MG63 (cell line): ENCODE data around the gene PTPRN2. TPM values are rescaled to one million over a fixed set of nuclear protein-coding genes. Genes with fewer than 3 reads are reported as not detected.

ENCODE experiments used
- DNase-seq: peaks from one replicate; pipeline ENCODE4 v3.0.0-alpha.2; 2020
- H3K27me3 ChIP-seq: fragments of 250-450 bp; sonication (Bioruptor Pico); 2 replicates; pipeline ENCODE4 v1.5.1; 2020; ENCODE audit warnings: mild to moderate bottlenecking, moderate library complexity
- H3K36me3 ChIP-seq: fragments of 250-450 bp; sonication (Bioruptor Pico); 2 replicates; pipeline ENCODE4 v1.5.1; 2020; ENCODE audit warnings: mild to moderate bottlenecking, moderate library complexity
- H3K4me3 ChIP-seq: fragments of 250-450 bp; sonication (Bioruptor Pico); 2 replicates; pipeline ENCODE4 v1.5.1; 2020; ENCODE audit warnings: mild to moderate bottlenecking, moderate library complexity
- H3K9me3 ChIP-seq: fragments of 250-450 bp; sonication (Bioruptor Pico); 2 replicates; pipeline ENCODE4 v1.5.1; 2020; ENCODE audit warnings: mild to moderate bottlenecking, moderate library complexity
- total RNA-seq: library from RNA; depleted of rRNA; stranded (reverse); fragments of >200 nt; shearing (Covaris generic); gene quantifications from 2 replicates; pipeline ENCODE4 v1.2.3, GENCODE V29; 2014; ENCODE audit warnings: low replicate concordance

The PTPRN2 gene
- total RNA-seq, 1 experiment from 2014 or later, result 0.16 TPM

DNA sequence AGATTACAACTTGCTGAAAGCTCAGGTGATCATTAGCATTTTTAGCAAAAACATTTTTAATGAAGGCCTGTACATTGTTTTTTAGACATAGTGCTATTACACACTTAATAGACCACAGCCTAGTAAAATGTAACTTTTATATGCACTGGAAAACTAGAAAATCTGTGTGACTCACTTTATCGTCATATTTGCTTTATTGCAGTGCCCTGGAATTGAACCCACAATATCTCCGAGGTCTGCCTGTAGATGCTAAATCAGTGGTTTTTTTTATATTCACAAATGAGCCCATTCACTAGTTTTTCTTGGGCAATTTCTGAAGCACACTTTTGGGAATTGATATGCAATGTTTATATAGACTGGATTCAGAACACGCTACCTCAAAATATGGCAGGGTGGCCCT, 105.1 kb downstream of the PTPRN2 start:
- no peaks in the 10 kb centered on the region for H3K9me3 ChIP-seq
- no peaks in the 10 kb centered on the region for H3K36me3 ChIP-seq
- DNase-seq, result no peak
- no peaks in the 10 kb centered on the region for H3K27me3 ChIP-seq
- no peak overlapping the region for H3K4me3 ChIP-seq

DNA sequence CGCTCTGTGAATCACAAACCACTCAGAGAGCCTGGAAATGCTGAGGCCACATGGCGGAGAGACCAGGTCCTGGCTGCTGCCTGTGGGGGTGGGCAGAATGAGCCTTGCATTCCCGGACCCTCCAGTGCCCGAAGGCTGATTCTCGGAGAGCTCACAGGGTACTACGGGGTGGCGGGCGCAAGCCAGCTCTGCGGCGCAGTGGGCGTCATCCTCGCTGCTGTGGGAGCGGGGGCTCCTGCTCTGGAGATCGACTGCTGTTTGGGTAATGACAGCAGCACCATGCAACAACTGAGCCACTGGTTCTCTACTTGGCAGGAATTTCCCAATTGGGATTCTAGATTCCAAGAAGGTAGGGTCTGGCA, 108.0 kb downstream of the PTPRN2 start:
- DNase-seq, result no peak
- Histone ChIP-seq H3K36me3 (no peaks in the 10 kb centered on the region), H3K9me3 (no peaks in the 10 kb centered on the region), H3K27me3 (no peaks in the 10 kb centered on the region), H3K4me3 (no peak overlapping the region)

DNA sequence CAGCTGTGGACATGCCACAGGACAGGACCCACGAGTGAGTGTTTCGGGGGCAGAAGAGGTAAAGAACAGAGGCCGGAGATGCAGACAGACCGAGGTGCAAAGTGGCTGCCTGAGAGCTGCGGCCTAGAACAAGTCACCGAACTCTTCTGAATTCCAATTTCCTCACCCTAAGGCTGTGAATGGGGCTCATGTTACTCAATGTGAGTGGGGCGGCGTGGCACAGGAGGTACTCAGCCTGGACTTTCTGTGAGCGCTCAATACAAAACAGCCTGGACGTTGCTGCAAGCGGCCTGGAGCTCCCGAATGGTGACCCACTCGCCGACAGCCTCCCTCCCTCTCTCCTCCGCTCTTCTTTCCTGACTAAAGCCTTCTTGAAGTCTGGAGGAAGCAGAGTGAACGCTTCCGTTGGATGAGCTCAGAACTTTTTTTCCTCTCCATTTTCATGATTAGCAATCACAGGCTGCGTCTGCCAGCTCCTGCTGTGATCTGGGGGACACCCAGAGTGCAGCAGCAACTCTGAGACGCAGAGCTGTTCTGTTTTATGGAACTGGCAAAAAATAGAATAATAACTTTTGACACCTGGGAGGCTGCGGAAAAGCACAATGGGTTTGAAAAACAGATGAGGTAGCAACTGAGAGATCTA, 108.5 kb downstream of the PTPRN2 start:
- DNase-seq, result no peak
- no peaks in the 10 kb centered on the region for H3K27me3 ChIP-seq
- no peaks in the 10 kb centered on the region for H3K36me3 ChIP-seq
- H3K9me3 ChIP-seq, result no peaks in the 10 kb centered on the region
- H3K4me3 ChIP-seq, result no peak overlapping the region

DNA sequence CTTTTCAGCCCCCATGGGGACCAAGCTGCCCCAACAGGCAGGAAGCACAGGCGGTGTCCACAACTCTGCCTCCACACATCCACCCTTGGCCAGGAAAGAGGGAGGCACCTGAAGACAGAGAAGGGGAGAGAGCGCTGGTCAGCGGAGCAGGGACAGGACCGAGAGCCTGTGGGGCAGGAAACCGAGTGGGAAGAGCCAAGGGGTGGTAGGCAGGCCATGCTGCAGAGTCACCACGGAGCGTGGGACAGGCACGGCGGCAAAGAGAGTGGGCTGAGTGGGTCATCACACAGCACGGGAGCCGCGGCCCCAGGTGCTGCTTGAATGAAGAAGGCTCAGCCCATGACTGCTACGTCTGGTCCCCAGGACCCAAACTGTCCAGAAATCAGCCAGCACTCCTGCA, 109.8 kb downstream of the PTPRN2 start:
- Histone ChIP-seq H3K9me3 (no peaks in the 10 kb centered on the region), H3K4me3 (no peak overlapping the region), H3K36me3 (no peaks in the 10 kb centered on the region), H3K27me3 (no peaks in the 10 kb centered on the region)
- DNase-seq, result no peak

- Histone ChIP-seq H3K9me3 (no peaks in the 10 kb centered on the region), H3K27me3 (no peaks in the 10 kb centered on the region), H3K36me3 (no peaks in the 10 kb centered on the region), H3K4me3 (no peak overlapping the region)
- no peak for DNase-seq
Observed at GRCh38 chr7:158476331-158476932, 111.2 kb downstream of the PTPRN2 start.

DNA sequence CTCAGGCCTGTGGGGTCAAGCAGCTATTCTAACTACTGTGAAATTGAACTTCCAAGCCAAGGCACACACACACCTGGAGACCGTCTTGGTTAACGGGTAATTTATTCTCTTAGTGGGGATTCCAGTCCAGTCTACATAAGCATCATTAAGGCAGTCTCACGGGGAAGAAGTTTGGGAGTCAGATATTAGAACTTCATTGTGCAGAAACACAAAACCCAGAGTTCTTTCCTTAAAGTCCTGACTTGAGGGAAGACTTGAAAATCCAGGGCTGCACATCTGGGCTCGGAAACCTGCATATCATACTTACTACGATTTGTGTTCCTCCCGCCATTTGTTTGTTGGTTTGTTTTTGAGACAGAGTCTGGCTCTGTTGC, 112.0 kb downstream of the PTPRN2 start:
- DNase-seq, result no peak
- Histone ChIP-seq H3K9me3 (no peaks in the 10 kb centered on the region), H3K27me3 (no peaks in the 10 kb centered on the region), H3K4me3 (no peak overlapping the region), H3K36me3 (no peaks in the 10 kb centered on the region)

DNA sequence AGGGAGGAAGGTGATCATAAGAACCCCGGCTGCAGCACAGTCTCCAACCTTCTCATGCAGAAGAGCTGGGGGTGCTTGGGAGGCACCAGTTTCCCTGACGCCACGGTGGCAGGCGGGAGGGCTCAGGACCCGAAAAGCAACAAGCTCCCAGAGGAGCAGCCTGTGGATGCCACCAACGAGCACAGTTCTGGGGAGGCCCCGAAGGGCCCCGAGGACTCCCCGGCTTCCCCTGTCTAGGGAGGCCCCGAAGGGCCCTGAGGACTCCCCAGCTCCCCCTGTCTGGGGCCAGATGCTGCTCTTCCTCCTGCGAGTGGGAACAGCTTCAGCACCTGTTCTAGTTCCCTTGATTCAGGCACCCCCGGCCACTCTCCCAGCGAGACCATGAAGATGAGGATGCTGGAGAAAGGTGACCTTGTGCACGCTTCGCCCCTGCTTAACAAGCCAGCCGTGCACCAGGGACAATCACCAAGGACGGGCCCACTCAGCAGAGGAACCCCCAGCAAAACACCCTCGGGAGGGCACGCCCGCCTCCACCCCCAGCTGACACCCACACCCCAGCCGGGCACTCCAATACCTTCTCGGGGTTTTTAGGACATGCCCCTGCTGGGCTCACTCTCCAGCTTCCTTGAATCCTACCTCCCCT, 112.5 kb downstream of the PTPRN2 start:
- no peaks in the 10 kb centered on the region for H3K36me3 ChIP-seq
- no peak overlapping the region for H3K4me3 ChIP-seq
- no peaks in the 10 kb centered on the region for H3K27me3 ChIP-seq
- H3K9me3 ChIP-seq, result no peaks in the 10 kb centered on the region
- DNase-seq, result no peak

DNA sequence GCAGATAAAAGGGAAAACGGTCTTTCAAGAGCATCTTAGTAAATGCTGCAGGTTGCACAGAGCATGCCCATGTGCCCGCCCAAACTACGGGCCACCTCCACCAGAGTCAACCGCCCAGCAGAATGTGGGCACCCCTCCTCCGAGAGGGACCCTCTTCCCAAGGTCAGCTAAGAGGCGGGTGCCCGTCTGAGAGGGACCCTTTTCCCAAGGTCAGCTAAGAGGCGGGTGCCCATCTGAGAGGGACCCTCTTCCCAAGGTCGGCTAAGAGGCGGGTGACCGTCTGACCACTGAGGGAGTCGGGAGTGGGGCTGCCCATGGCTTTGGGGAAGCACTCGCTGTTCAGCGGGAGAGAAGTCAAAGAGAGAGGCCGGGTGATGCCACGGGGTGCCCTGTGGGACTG, 113.1 kb downstream of the PTPRN2 start:
- Histone ChIP-seq H3K4me3 (no peak overlapping the region), H3K36me3 (no peaks in the 10 kb centered on the region), H3K27me3 (no peaks in the 10 kb centered on the region), H3K9me3 (no peaks in the 10 kb centered on the region)
- DNase-seq, result no peak

DNA sequence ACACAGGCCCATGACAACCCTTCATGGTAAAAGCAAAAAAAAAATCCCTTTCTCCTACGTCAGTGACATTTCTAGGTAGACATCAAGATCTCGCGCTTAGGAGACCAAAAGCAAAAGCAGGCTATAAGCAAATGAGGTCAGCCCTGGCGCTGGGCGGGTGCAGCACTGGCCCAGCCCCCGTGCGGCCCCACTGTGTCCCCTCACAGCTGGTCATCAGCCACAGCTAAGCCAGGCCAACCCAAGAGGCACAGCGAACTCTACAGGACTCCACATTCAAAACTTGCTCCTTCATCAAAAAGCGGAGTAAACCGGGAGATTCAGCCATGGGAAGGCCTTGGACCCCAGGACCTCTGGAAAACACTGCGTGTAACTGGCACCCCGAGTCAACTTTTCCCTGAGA, 113.7 kb downstream of the PTPRN2 start:
- H3K27me3 ChIP-seq, result no peaks in the 10 kb centered on the region
- no peaks in the 10 kb centered on the region for H3K9me3 ChIP-seq
- no peak overlapping the region for H3K4me3 ChIP-seq
- H3K36me3 ChIP-seq, result no peaks in the 10 kb centered on the region
- DNase-seq, result no peak

GRCh38 chr7:158473221-158473620, 114.4 kb downstream of the PTPRN2 start:
- Histone ChIP-seq H3K9me3 (no peaks in the 10 kb centered on the region), H3K27me3 (no peaks in the 10 kb centered on the region), H3K36me3 (no peaks in the 10 kb centered on the region), H3K4me3 (no peak overlapping the region)
- DNase-seq, result no peak

DNA sequence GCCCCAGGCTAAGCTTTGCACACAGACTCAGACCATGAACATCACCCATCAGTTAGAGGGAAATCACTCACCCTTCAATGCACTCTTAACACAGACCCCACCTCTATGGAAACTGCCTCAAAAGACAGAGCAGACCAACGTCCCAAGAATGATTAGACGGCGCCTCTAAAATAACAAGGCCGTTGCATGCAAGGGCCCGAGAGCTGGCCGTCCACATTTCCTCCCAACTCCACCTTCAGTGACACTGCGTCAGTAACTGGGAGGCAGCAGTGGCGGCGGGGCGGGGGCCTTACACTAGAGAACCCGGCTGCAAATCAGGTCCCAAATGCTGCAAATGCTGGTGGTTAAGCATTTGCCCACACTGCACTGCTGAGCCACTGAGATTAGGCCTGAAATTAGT, 115.0 kb downstream of the PTPRN2 start:
- no peak for DNase-seq
- Histone ChIP-seq H3K36me3 (no peaks in the 10 kb centered on the region), H3K27me3 (no peaks in the 10 kb centered on the region), H3K9me3 (no peaks in the 10 kb centered on the region), H3K4me3 (no peak overlapping the region)

GRCh38 chr7:158471716-158472115, 115.9 kb downstream of the PTPRN2 start:
- Histone ChIP-seq H3K4me3 (no peak overlapping the region), H3K9me3 (no peaks in the 10 kb centered on the region), H3K27me3 (no peaks in the 10 kb centered on the region), H3K36me3 (no peaks in the 10 kb centered on the region)
- no peak for DNase-seq

DNA sequence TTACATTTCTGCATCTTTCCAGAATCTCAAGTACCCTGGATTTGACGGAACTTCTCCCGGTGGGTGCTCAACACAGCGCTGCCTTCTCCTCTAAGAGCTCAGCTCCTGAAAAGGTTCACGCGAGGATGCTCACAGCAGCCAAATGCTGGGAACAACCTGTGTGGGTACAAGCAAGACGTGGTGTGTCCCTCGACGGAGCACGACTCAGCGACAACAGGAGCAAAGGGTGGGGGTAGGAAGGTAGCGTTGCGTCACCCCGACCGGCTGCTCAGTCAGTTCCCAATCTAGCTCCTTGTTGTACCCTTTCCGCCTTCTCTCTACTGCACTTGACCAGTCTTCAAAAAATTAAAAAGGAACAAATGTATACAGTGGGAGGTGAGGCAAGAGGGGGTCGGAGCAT, 117.3 kb downstream of the PTPRN2 start:
- Histone ChIP-seq H3K9me3 (no peaks in the 10 kb centered on the region), H3K4me3 (no peak overlapping the region), H3K27me3 (no peaks in the 10 kb centered on the region), H3K36me3 (no peaks in the 10 kb centered on the region)
- DNase-seq, result no peak

- H3K36me3 ChIP-seq, result no peaks in the 10 kb centered on the region
- H3K4me3 ChIP-seq, result no peak overlapping the region
- DNase-seq, result no peak
- H3K9me3 ChIP-seq, result no peaks in the 10 kb centered on the region
- H3K27me3 ChIP-seq, result no peaks in the 10 kb centered on the region
Observed at GRCh38 chr7:158469396-158470051, 118.1 kb downstream of the PTPRN2 start.

- no peaks in the 10 kb centered on the region for H3K9me3 ChIP-seq
- H3K4me3 ChIP-seq, result no peak overlapping the region
- no peak for DNase-seq
- H3K27me3 ChIP-seq, result no peaks in the 10 kb centered on the region
- H3K36me3 ChIP-seq, result no peaks in the 10 kb centered on the region
Observed at GRCh38 chr7:158468700-158469296, 118.8 kb downstream of the PTPRN2 start.

DNA sequence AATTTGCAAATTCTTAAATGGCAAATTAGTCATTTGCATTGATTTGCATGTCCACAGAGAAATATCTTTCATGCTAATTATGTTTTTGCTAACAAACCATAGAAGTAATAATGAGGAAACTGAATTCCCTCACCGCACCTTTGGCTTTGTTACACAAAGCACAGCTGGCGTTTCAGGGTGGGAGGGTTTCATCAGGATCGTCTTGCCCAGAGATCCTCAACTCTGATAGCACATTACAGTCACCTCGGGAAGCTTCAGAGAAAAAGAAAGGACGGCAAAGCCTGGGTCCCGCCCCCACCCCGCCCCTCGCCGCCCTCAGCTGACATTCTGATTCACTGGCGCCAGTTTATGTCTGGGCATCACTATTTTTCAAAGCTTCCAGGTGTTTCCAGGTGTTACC, 119.4 kb downstream of the PTPRN2 start:
- no peaks in the 10 kb centered on the region for H3K27me3 ChIP-seq
- H3K36me3 ChIP-seq, result no peaks in the 10 kb centered on the region
- no peaks in the 10 kb centered on the region for H3K9me3 ChIP-seq
- no peak overlapping the region for H3K4me3 ChIP-seq
- DNase-seq, result no peak

DNA sequence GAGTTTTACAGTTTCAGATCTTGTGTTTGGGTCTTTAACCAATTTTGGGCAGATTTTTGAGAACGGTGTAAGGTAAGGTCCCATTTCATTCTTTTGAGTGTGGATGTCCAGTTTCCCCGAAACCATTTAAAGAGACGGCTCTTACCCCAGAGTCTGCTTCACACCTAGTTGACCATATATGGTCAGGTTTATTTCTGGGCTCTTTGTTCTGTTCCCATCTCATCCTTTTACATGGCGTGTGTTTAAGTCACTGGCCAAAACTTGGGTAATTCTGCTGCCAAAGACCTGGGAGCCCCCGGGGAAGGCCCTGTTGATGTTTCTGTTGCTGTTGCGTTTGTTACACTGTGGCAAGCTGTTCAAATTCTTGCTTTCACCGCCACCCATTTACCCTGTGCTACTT, 120.1 kb downstream of the PTPRN2 start:
- Histone ChIP-seq H3K36me3 (no peaks in the 10 kb centered on the region), H3K4me3 (no peak overlapping the region), H3K27me3 (no peaks in the 10 kb centered on the region), H3K9me3 (no peaks in the 10 kb centered on the region)
- no peak for DNase-seq
